SK-N-SH treated with all-trans-retinoic acid at 6 μM for 48 hours (cell line): ENCODE data around the gene LURAP1L.

ENCODE experiments used
- BACH2 ChIP-seq: fragments of 250-450 bp; sonication (Bioruptor Pico); IDR thresholded peaks from 2 replicates; pipeline ENCODE4 v1.9.0; 2021; ENCODE audit warnings: mild to moderate bottlenecking, borderline replicate concordance
- CREB5 ChIP-seq: fragments of 250-450 bp; sonication (Bioruptor Pico); IDR thresholded peaks from 2 replicates; pipeline ENCODE4 v1.5.1; 2020; ENCODE audit warnings: low read depth, mild to moderate bottlenecking, moderate library complexity
- CSRNP3 ChIP-seq: fragments of 250-450 bp; sonication (Bioruptor Pico); IDR thresholded peaks from 2 replicates; pipeline ENCODE4 v1.5.1; 2021; ENCODE audit warnings: mild to moderate bottlenecking, moderate library complexity
- ESRRG ChIP-seq: fragments of 250-450 bp; sonication (Bioruptor Pico); IDR thresholded peaks from 2 replicates; pipeline ENCODE4 v1.6.1; 2021; ENCODE audit warnings: mild to moderate bottlenecking
- OSR1 ChIP-seq: fragments of 250-450 bp; sonication (Bioruptor Pico); IDR thresholded peaks from 2 replicates; pipeline ENCODE4 v1.8.0; 2022; ENCODE audit warnings: moderate library complexity, mild to moderate bottlenecking, inconsistent platforms
- PATZ1 ChIP-seq: fragments of 250-450 bp; sonication (Bioruptor Pico); IDR thresholded peaks from 2 replicates; pipeline ENCODE4 v1.8.0; 2020; ENCODE audit warnings: mild to moderate bottlenecking, moderate library complexity, borderline replicate concordance
- RARB ChIP-seq: fragments of 250-450 bp; sonication (Bioruptor Pico); IDR thresholded peaks from 2 replicates; pipeline ENCODE4 v1.8.0; 2021; ENCODE audit warnings: mild to moderate bottlenecking, moderate library complexity
- TSHZ2 ChIP-seq: fragments of 250-450 bp; sonication (Bioruptor Pico); IDR thresholded peaks from 2 replicates; pipeline ENCODE4 v1.5.0; 2020; ENCODE audit warnings: mild to moderate bottlenecking, moderate library complexity
- ZFP3 ChIP-seq: fragments of 250-450 bp; sonication (Bioruptor Pico); IDR thresholded peaks from 2 replicates; pipeline ENCODE4 v1.5.0; 2020; ENCODE audit warnings: mild to moderate bottlenecking, moderate library complexity
- ZFP30 ChIP-seq: fragments of 450-650 bp; formaldehyde crosslinking; IDR thresholded peaks from 2 replicates; pipeline ENCODE4 v1.5.0; 2022; ENCODE audit warnings: mild to moderate bottlenecking, moderate library complexity
- ZNF565 ChIP-seq: fragments of 450-650 bp; formaldehyde crosslinking; conservative IDR thresholded peaks from 2 replicates; pipeline ENCODE4 v1.5.0; 2020; ENCODE audit warnings: low read depth, mild to moderate bottlenecking, moderate library complexity

- TF ChIP-seq ZFP3 (CRISPR knock-in tag) (no peak), OSR1 (no peak), TSHZ2 (CRISPR knock-in tag) (no peak), PATZ1 (CRISPR knock-in tag) (no peak), ZFP30 (CRISPR knock-in tag) (peak; percentile 74), RARB (CRISPR knock-in tag) (no peak), BACH2 (CRISPR knock-in tag) (no peak), ESRRG (CRISPR knock-in tag) (no peak), CREB5 (CRISPR knock-in tag) (no peak), CSRNP3 (CRISPR knock-in tag) (no peak), ZNF565 (CRISPR knock-in tag) (no peak)
Observed at GRCh38 chr9:12783767-12784460, 9.1 kb downstream of the LURAP1L start.
